HG03575 (cell line): ENCODE data around the gene SENP5.

Experiments
- ATAC-seq: cut with Tn5 transposase; IDR thresholded peaks from one replicate; pipeline ENCODE4 v1.9.1; 2021; ENCODE audit not compliant: unreplicated experiment, insufficient number of reproducible peaks, low FRiP score; ENCODE audit errors: extremely low read depth

SENP5 gene

GRCh38 chr3:196965112-196965803 is 97.5 kb downstream of the SENP5 start:
- no peak for ATAC-seq

GRCh38 chr3:196965804-196966173 is 98.1 kb downstream of the SENP5 start:
- no peak for ATAC-seq

- ATAC-seq, result no peak
These were observed 99.0 kb downstream of the SENP5 start for GRCh38 chr3:196966526-196967401.

- ATAC-seq, result no peak
These were observed 99.9 kb downstream of the SENP5 start for GRCh38 chr3:196967412-196968232.

GRCh38 chr3:196968233-196969133 is 100.8 kb downstream of the SENP5 start, which contains the start of gene PIGZ:
Gene PIGZ, minus strand, starts transcription at chr3:196968833. Its CDS starts 16,802 bp downstream, at chr3:196952031.
- no peak for ATAC-seq

GRCh38 chr3:196969134-196969659 is 101.5 kb downstream of the SENP5 start:
- ATAC-seq, result no peak

GRCh38 chr3:196969660-196970546 is 102.2 kb downstream of the SENP5 start:
- ATAC-seq, result no peak

- ATAC-seq, result no peak
These were observed 102.9 kb downstream of the SENP5 start for GRCh38 chr3:196970547-196971093.

GRCh38 chr3:196971094-196971698 is 103.5 kb downstream of the SENP5 start:
- no peak for ATAC-seq

GRCh38 chr3:196974661-196975060 is 106.9 kb downstream of the SENP5 start:
- ATAC-seq, result no peak

- ATAC-seq, result no peak
These were observed 107.6 kb downstream of the SENP5 start for GRCh38 chr3:196975349-196975748.

GRCh38 chr3:196976941-196977340 is 109.2 kb downstream of the SENP5 start:
- no peak for ATAC-seq

GRCh38 chr3:196979545-196979944 is 111.8 kb downstream of the SENP5 start:
- no peak for ATAC-seq

- ATAC-seq, result no peak
These were observed 113.9 kb downstream of the SENP5 start for GRCh38 chr3:196981657-196982056.

GRCh38 chr3:196983186-196983585 is 115.5 kb downstream of the SENP5 start:
- no peak for ATAC-seq
